Liver (tissue), 9 donors: ENCODE measurements around the gene SPACA9. TPM values are rescaled to one million over a fixed set of nuclear protein-coding genes. Genes with fewer than 3 reads are reported as not detected.

ENCODE experiments used
- DNase-seq: peaks from one replicate; pipeline ENCODE4 v3.0.0-alpha.2; 2017; ENCODE audit warnings: low spot score
- H3K27ac ChIP-seq, 2 donors: one replicate each; pipeline ENCODE4 v1.7.0; 2013; ENCODE audit warnings: inconsistent platforms in 2 of 2, low read length in 2 of 2, control low read depth in 1 of 2, low read depth in 1 of 2, mild to moderate bottlenecking in 1 of 2
- H3K27me3 ChIP-seq, 4 donors: one replicate each; pipeline versions ENCODE4 v1.6.1 to v1.7.0; 2013; ENCODE audit warnings: low read length in 3 of 4, inconsistent platforms in 1 of 4, mild to moderate bottlenecking in 1 of 4, moderate library complexity in 1 of 4; ENCODE audit not compliant: control insufficient read depth in 4 of 4, insufficient read depth in 4 of 4
- H3K36me3 ChIP-seq, 4 donors: one replicate each; pipeline versions ENCODE4 v1.6.1 to v1.7.0; 2013; ENCODE audit warnings: low read length in 3 of 4, mild to moderate bottlenecking in 3 of 4, low read depth in 1 of 4, moderate library complexity in 1 of 4; ENCODE audit not compliant: control insufficient read depth in 4 of 4, insufficient read depth in 3 of 4
- H3K4me1 ChIP-seq, 4 donors: one replicate each; pipeline versions ENCODE4 v1.6.1 to v1.7.0; 2013; ENCODE audit warnings: low read length in 3 of 4, mild to moderate bottlenecking in 3 of 4, moderate library complexity in 1 of 4; ENCODE audit not compliant: control insufficient read depth in 4 of 4, insufficient read depth in 4 of 4
- H3K4me3 ChIP-seq, 3 donors: one replicate each; pipeline versions ENCODE4 v1.6.1 to v1.7.0; 2013; ENCODE audit warnings: low read length in 3 of 3, control low read depth in 1 of 3, low read depth in 1 of 3, mild to moderate bottlenecking in 1 of 3
- H3K9ac ChIP-seq, 2 donors: one replicate each; pipeline ENCODE4 v1.7.0; 2013; ENCODE audit warnings: low read length in 2 of 2, mild to moderate bottlenecking in 2 of 2, moderate library complexity in 2 of 2, control low read depth in 1 of 2, low read depth in 1 of 2
- H3K9me3 ChIP-seq, 4 donors: one replicate each; pipeline versions ENCODE4 v1.6.1 to v1.7.0; 2013; ENCODE audit warnings: low read length in 3 of 4; ENCODE audit not compliant: control insufficient read depth in 4 of 4
- ATF3 ChIP-seq: IDR thresholded peaks from 2 replicates; pipeline ENCODE4 v1.6.1; 2016; ENCODE audit warnings: antibody characterized with exemption
- CTCF ChIP-seq: fragments of 150-350 bp; IDR thresholded peaks from 2 replicates; pipeline ENCODE4 v1.5.1; 2017; ENCODE audit warnings: improper control_type of control experiment, low read depth, low read length; ENCODE audit not compliant: missing input control
- EGR1 ChIP-seq, 2 donors: IDR thresholded peaks; 2 replicates each; pipeline ENCODE4 v1.6.1; 2016 to 2018; ENCODE audit warnings: antibody characterized with exemption in 2 of 2, low read depth in 2 of 2
- FOXA1 ChIP-seq: IDR thresholded peaks from 2 replicates; pipeline ENCODE4 v1.6.1; 2016; ENCODE audit warnings: antibody characterized with exemption
- FOXA2 ChIP-seq: IDR thresholded peaks from 2 replicates; pipeline ENCODE4 v1.6.1; 2016; ENCODE audit warnings: antibody characterized with exemption
- GABPA ChIP-seq, 2 donors: IDR thresholded peaks in 1 of 2; conservative IDR thresholded peaks in 1 of 2; 2 replicates each; pipeline ENCODE4 v1.6.1; 2016; ENCODE audit warnings: antibody characterized with exemption in 2 of 2, mild to moderate bottlenecking in 1 of 2, moderate library complexity in 1 of 2
- HNF4A ChIP-seq, 2 donors: conservative IDR thresholded peaks; 2 replicates each; pipeline ENCODE4 v1.6.1; 2016; ENCODE audit warnings: antibody characterized with exemption in 2 of 2, mild to moderate bottlenecking in 2 of 2
- HNF4G ChIP-seq: IDR thresholded peaks from 2 replicates; pipeline ENCODE4 v1.6.1; 2016; ENCODE audit warnings: antibody characterized with exemption
- JUND ChIP-seq, 2 donors: IDR thresholded peaks; 2 replicates each; pipeline ENCODE4 v1.6.1; 2016; ENCODE audit warnings: antibody characterized with exemption in 2 of 2
- MAX ChIP-seq: IDR thresholded peaks from 2 replicates; pipeline ENCODE4 v1.6.1; 2016; ENCODE audit warnings: antibody characterized with exemption
- NR2F2 ChIP-seq: IDR thresholded peaks from 2 replicates; pipeline ENCODE4 v1.6.1; 2016; ENCODE audit warnings: antibody characterized with exemption
- RAD21 ChIP-seq, 2 donors: IDR thresholded peaks; 2 replicates each; pipeline ENCODE4 v1.6.1; 2016; ENCODE audit warnings: antibody characterized with exemption in 2 of 2, mild to moderate bottlenecking in 2 of 2
- REST ChIP-seq: IDR thresholded peaks from 2 replicates; pipeline ENCODE4 v1.6.1; 2016; ENCODE audit warnings: antibody characterized with exemption, mild to moderate bottlenecking
- RXRA ChIP-seq, 2 donors: IDR thresholded peaks; 2 replicates each; pipeline ENCODE4 v1.6.1; 2017 to 2018; ENCODE audit warnings: antibody characterized with exemption in 2 of 2, mild to moderate bottlenecking in 1 of 2
- SP1 ChIP-seq: IDR thresholded peaks from 2 replicates; pipeline ENCODE4 v1.6.1; 2018; ENCODE audit warnings: antibody characterized with exemption, mild to moderate bottlenecking
- TAF1 ChIP-seq: conservative IDR thresholded peaks from 2 replicates; pipeline ENCODE4 v1.6.1; 2016; ENCODE audit warnings: antibody characterized with exemption, mild to moderate bottlenecking
- YY1 ChIP-seq: IDR thresholded peaks from 2 replicates; pipeline ENCODE4 v1.6.1; 2016; ENCODE audit warnings: antibody characterized with exemption, mild to moderate bottlenecking
- ZBTB33 ChIP-seq: IDR thresholded peaks from 2 replicates; pipeline ENCODE4 v1.6.1; 2016; ENCODE audit warnings: antibody characterized with exemption
- WGBS: extraction: QIAGEN DNeasy Blood & Tissue Kit; methylation state at CpG from one replicate; pipeline ENCODE4 v1.1.7; 2013; 5-methylcytosine and 5-hydroxymethylcytosine counted together
- polyA plus RNA-seq, 2 donors: library from polyadenylated mRNA; stranded (reverse) in 1 of 2; unstranded in 1 of 2; fragments of 200-250 nt in 1 of 2; fragments of >200 nt in 1 of 2; fragmentation: Nextera tagmentation in 1 of 2; extraction: Ambion mirVana in 1 of 2; gene quantifications; one replicate each; pipeline versions ENCODE4 v1.2.1 to v1.2.3, GENCODE V29; 2013 to 2015
- total RNA-seq, 2 donors: library from RNA; depleted of rRNA; stranded (reverse); fragments of >200 nt; gene quantifications; one replicate each; pipeline ENCODE4 v1.2.3, GENCODE V29; 2014
- donor health status: healthy.
- donor health status: healthy.
- donor health status: healthy.
- donor health status: healthy.
- donor health status: healthy.

SPACA9 gene
- total and polyA plus RNA-seq, 4 donors: 0.67 to 1.3 (median 0.98) TPM

GRCh38 chr9:132919614-132920268 lies 41.0 kb downstream of the SPACA9 start:
- no peaks in the 10 kb centered on the region for H3K27me3 ChIP-seq
- WGBS: 96% methylated on average over 7 of the region's 7 CpGs
- H3K27ac ChIP-seq: no peak overlapping the region
- no peak for TF ChIP-seq ZBTB33
- no peak for TF ChIP-seq NR2F2
- H3K36me3 ChIP-seq: peaks cover 11 to 72% (median 53%) of the 10 kb centered on the region in 4 donors
- no peak overlapping the region for H3K9ac ChIP-seq
- no peak for DNase-seq
- H3K4me1 ChIP-seq: no peaks in the 10 kb centered on the region
- no peak overlapping the region for H3K4me3 ChIP-seq
- H3K9me3 ChIP-seq: no peaks in the 10 kb centered on the region

GRCh38 chr9:132923346-132923902 lies 44.7 kb downstream of the SPACA9 start:
- H3K9ac ChIP-seq: no peak overlapping the region
- no peaks in the 10 kb centered on the region for H3K4me1 ChIP-seq
- WGBS: 83% methylated on average over 9 of the region's 9 CpGs
- H3K27ac ChIP-seq: no peak overlapping the region
- no peak overlapping the region for H3K4me3 ChIP-seq
- TF ChIP-seq FOXA1: no peak
- TF ChIP-seq RAD21 (IDR thresholded peaks at IDR 0.05): no peak
- no peak for TF ChIP-seq HNF4G
- TF ChIP-seq YY1: no peak
- TF ChIP-seq REST: no peak
- TF ChIP-seq MAX: no peak
- TF ChIP-seq FOXA2: no peak
- no peak for TF ChIP-seq NR2F2
- no peak for TF ChIP-seq HNF4A (conservative IDR thresholded peaks at IDR 0.05)
- TF ChIP-seq EGR1 (IDR thresholded peaks at IDR 0.05; ENCODE audit: low read depth in 2 of 2): no peak
- no peak for TF ChIP-seq CTCF
- no peak for TF ChIP-seq JUND (IDR thresholded peaks at IDR 0.05)
- no peak for TF ChIP-seq ATF3
- no peak for TF ChIP-seq RXRA (IDR thresholded peaks at IDR 0.05)
- TF ChIP-seq GABPA (IDR thresholded peaks at IDR 0.05 in 1 of 2, conservative IDR thresholded peaks at IDR 0.05 in 1 of 2): no peak
- no peak for TF ChIP-seq SP1
- no peak for TF ChIP-seq ZBTB33
- TF ChIP-seq TAF1: no peak
- H3K27me3 ChIP-seq: no peaks in the 10 kb centered on the region
- no peaks in the 10 kb centered on the region for H3K9me3 ChIP-seq
- no peak for DNase-seq
- H3K36me3 ChIP-seq: peaks cover 10 to 81% (median 63%) of the 10 kb centered on the region in 4 donors
